ENCODE data around the gene EMD. TPM values are rescaled to one million over a fixed set of nuclear protein-coding genes. Genes with fewer than 3 reads are reported as not detected.

Gene EMD
- total RNA-seq, 2 donors from 2014 or later = 41.5 to 47.0 TPM

DNA sequence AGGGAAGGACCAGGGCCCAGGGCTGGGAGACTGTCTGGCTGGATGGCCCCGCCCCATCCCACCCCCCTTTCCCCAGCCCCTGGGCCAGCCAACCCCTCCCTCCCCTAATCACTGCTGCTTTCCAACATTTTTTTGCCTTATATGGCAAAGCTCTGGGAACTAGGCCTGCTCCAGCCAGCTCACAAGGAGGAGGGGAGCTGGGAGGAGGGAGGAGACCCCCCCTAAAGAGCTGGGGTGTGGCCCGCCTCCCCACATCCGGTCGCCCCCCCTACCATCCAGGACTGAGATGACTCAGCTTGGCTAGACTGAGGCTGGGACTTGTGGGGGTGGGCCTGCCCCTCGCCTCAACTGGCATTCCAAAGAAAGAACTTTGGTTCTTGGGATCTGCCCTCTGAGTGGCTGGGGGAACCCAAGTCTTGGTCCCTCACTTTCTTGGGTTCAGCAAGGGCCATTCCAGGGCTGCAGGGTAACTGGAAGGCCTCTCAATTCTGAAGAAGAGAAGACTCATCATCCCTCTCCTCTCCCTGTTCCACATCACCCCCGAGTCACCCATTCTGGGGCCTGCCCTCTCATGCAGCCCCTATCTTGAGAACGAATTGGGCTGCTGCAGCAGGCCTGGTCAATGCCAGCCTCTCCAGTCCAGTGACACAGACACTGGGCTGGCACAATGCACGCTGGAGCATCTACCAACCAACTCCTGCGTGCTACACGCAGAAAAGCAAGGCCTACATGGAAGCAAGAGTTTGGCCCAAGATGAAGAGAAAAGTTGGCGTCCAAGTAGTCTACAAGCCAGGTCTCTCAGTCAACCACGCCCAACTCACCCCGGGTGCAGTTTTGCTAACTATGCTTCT lies 9.4 kb upstream of the EMD start:
- TF ChIP-seq, protein P1, sequence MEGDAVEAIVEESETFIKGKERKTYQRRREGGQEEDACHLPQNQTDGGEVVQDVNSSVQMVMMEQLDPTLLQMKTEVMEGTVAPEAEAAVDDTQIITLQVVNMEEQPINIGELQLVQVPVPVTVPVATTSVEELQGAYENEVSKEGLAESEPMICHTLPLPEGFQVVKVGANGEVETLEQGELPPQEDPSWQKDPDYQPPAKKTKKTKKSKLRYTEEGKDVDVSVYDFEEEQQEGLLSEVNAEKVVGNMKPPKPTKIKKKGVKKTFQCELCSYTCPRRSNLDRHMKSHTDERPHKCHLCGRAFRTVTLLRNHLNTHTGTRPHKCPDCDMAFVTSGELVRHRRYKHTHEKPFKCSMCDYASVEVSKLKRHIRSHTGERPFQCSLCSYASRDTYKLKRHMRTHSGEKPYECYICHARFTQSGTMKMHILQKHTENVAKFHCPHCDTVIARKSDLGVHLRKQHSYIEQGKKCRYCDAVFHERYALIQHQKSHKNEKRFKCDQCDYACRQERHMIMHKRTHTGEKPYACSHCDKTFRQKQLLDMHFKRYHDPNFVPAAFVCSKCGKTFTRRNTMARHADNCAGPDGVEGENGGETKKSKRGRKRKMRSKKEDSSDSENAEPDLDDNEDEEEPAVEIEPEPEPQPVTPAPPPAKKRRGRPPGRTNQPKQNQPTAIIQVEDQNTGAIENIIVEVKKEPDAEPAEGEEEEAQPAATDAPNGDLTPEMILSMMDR (IDR thresholded peaks at IDR 0.05) = no peak
- H3K4me1 ChIP-seq = peaks cover 0 to 52% of the 10 kb centered on the region in 2 donors
- no peaks in the 10 kb centered on the region for H3K9me3 ChIP-seq
- peak; percentile 87 for DNase-seq (ENCODE audit: low spot score)
- peak overlapping the region; percentile 74 to 78 for H3K4me3 ChIP-seq
- no peaks in the 10 kb centered on the region for H3K27me3 ChIP-seq
- H3K36me3 ChIP-seq = peaks cover 55% of the 10 kb centered on the region
- peak overlapping the region; percentile 84 to 96 for H3K27ac ChIP-seq

GRCh38 chrX:154370300-154371016 lies 8.6 kb upstream of the EMD start:
- Histone ChIP-seq H3K4me3 (peak overlapping the region; percentile 74 to 78), H3K36me3 (peaks cover 47% of the 10 kb centered on the region), H3K27me3 (no peaks in the 10 kb centered on the region), H3K4me1 (peaks cover 0 to 52% of the 10 kb centered on the region in 2 donors), H3K9me3 (no peaks in the 10 kb centered on the region), H3K27ac (peak overlapping the region; percentile 84 to 96)
- DNase-seq (ENCODE audit: low spot score) = no peak
- TF ChIP-seq, protein P1 (IDR thresholded peaks at IDR 0.05) = no peak

- H3K27ac ChIP-seq = peak overlapping the region; percentile 84 to 96
- peaks cover 39% of the 10 kb centered on the region for H3K36me3 ChIP-seq
- H3K4me3 ChIP-seq = peak overlapping the region; percentile 74 to 78
- no peaks in the 10 kb centered on the region for H3K9me3 ChIP-seq
- DNase-seq (ENCODE audit: low spot score) = peak; percentile 97
- peaks cover 0 to 48% of the 10 kb centered on the region in 2 donors for H3K4me1 ChIP-seq
- TF ChIP-seq, protein P1 (IDR thresholded peaks at IDR 0.05) = no peak
- H3K27me3 ChIP-seq = no peaks in the 10 kb centered on the region
Measured at GRCh38 chrX:154371017-154371788, 7.9 kb upstream of the EMD start.

DNA sequence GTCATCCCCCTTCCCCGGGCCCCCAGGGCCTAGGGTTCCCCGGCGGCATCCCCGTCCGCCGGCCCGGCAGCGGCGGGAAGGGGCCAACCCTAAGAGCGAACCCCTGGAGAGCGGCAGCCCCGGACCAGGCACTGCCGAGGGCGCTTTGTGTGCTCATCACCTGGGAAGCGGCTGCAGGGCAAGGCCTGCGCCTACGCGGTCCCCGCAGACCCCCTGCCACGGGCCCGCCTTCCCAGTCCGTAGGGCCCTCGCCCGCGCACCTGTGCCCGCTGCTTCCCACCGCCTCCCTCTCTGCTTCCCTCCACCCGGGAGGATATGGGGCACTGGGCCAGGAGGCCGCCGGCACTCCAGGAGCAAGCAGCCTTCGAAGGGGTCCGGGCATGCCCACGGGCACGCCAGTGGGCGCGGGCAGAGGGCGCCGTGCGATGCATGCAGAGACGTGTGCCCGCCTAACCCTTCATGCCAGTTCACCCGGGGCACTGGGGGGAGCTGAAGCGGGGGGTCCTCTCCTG lies 7.2 kb upstream of the EMD start:
- H3K36me3 ChIP-seq = peaks cover 33% of the 10 kb centered on the region
- H3K4me3 ChIP-seq = peak overlapping the region; percentile 74 to 78
- TF ChIP-seq, protein P1 (IDR thresholded peaks at IDR 0.05) = no peak
- DNase-seq (ENCODE audit: low spot score) = no peak
- H3K4me1 ChIP-seq = peaks cover 0 to 41% of the 10 kb centered on the region in 2 donors
- peak overlapping the region; percentile 84 to 96 for H3K27ac ChIP-seq
- no peaks in the 10 kb centered on the region for H3K9me3 ChIP-seq
- H3K27me3 ChIP-seq = no peaks in the 10 kb centered on the region

DNA sequence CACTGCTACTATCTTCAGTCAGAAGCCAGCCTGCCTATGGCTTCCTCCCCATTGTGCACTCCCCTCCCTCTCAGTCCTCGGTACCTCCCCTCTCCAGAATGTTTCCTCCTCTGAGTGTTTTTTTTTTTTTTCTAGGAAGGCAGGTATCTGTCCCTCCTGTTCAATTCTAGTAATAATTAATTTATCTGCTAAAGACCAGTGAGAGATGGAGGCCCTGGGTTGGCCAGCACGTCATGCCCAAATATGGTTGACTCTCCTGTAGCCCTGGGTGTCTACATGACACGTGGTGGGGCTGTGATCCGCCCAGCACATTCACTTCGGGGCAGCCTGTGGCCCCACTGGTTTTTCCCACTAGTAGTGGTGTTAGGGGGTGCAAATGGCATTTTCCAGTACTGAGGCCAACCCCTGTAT lies 6.5 kb upstream of the EMD start:
- no peak for DNase-seq (ENCODE audit: low spot score)
- peaks cover 0 to 35% of the 10 kb centered on the region in 2 donors for H3K4me1 ChIP-seq
- TF ChIP-seq, protein P1 (IDR thresholded peaks at IDR 0.05) = no peak
- peaks cover 25% of the 10 kb centered on the region for H3K36me3 ChIP-seq
- H3K9me3 ChIP-seq = no peaks in the 10 kb centered on the region
- H3K27me3 ChIP-seq = no peaks in the 10 kb centered on the region
- peak overlapping the region; percentile 74 to 78 for H3K4me3 ChIP-seq
- peak overlapping the region; percentile 84 to 96 for H3K27ac ChIP-seq
